HG03520 (cell line): ENCODE results near the gene KRT7.
"Not testable (repeated sequence)": the region's sequence is repeated elsewhere in the genome, so short reads cannot be mapped to it uniquely, and the experiment has no call there.

Experiments
- ATAC-seq: cut with Tn5 transposase; IDR thresholded peaks from one replicate; pipeline ENCODE4 v1.9.1; 2021; ENCODE audit warnings: mild to moderate bottlenecking, moderate library complexity; ENCODE audit not compliant: unreplicated experiment

The KRT7 gene

GRCh38 chr12:52254965-52255751 lies 22.1 kb downstream of the KRT7 start:
- no peak for ATAC-seq

GRCh38 chr12:52255926-52256583 lies 23.0 kb downstream of the KRT7 start:
- ATAC-seq: no peak

DNA sequence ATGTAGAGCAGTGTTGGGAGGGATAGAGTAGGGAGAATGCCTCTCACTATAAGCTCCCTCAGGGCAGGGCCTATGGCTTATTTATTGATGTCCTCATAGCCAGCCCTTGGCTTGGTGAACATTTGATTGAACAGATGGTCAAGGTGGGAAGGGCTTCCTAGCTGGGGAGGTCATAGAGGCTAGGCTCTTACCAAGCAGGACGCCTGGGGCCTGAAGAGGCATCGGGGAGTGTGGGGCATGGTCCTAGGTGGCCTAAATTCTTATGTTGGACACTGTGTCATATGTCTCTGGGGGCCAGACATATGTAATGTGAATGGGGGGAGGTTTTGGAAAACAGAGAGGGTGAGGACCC lies 23.5 kb downstream of the KRT7 start:
- ATAC-seq: no peak

- ATAC-seq: no peak
These were observed 24.1 kb downstream of the KRT7 start for GRCh38 chr12:52257074-52257551.

DNA sequence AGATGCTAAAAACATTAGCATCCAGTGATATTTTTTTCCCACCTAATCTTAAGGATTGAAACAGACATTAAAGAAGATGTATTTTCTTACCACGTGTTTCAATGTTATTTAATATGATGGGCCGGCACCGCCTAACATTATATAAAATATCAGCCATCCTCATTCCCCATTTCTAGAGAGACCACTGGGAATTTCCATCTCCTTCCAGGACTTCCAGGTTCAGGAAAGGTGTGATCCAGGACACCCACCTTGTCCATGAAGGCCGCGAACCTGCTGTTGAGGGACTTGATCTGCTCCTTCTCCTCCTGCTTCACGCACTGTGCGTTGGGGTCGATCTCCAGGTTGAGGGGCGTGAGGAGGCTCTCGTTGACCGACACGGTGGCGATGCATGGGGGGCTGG lies 24.9 kb downstream of the KRT7 start:
- ATAC-seq: not testable (repeated sequence)

DNA sequence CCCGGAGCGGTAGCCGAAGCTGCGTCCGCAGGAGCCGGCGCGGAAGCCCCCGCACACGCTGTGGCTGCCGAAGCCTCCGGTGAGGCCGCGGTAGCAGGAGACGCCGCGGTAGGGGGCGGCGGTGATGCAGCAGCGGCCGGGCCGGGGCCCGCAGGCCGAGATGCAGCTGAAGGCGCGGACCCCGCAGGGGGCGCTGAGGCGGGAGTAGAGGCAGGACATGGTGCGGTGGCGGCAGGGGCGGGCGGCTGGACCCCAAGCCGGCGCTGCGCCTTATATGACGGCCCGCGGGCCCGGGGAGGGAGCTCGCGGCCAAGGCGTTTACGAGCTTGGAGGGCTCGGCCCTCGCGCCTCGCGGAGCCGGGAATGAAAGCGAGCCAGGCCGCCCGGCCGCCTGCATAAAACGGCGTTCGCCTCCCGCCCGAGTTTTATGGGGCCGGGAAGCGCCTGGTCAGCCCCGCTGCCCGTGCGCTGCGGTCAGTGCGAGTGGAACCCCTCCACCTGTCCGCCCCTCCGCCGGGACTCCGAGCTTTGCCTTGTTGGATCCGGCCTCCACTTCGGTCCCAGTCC lies 25.4 kb downstream of the KRT7 start:
- ATAC-seq: no peak

GRCh38 chr12:52259657-52260243 lies 26.7 kb downstream of the KRT7 start:
- ATAC-seq: no peak

DNA sequence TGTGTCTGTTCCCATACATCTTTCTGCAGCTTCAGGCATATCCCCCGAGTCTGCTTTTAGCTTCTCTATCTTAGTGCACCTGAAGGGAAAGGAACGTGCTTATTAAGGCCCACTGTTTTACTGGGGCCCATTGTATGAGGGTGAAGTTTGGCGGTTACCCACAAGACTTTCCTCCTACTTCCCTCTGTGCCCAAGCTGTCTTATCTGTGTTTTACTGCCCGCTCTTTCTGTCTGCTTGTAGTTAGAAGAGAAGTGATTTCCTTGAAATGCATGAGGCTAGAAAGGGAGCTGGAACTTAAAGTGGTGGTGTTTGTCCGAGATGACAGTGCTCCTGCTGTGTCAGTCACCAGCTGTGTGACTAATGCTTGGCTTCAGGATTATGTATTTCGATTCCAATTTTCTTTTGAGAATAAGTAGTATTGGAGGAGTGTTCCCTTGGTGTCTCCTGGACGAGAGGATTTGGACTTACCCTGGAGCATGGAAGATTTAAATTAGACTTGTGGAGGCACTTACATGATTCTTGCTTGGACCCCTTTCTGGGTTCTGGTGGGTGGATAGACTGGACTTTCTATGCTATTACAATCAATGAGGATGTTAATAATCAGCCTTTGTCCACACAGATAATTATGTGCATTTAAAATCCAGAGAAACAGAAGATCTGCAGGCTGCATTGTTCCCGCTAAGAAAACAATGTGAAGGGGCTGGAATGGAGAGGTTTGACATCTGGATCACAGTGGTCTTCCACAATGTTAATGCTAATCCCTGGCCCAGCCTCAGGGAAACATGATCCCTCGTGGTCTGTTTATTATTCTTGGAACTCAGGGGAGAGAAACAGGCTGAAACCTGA lies 27.5 kb downstream of the KRT7 start:
- no peak for ATAC-seq

DNA sequence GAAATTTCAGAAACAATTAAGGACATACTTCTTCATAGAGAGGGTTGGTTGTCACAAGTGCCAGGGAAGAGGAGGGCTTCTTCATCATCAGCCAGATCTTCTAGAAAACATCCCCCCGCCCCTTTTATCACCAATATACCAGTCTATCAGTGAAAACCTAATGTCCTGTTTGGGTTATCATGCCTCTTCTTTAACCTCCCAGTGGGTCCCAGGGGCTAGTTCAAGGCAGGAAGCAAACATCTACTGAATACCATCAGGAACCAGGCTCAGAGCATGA lies 28.1 kb downstream of the KRT7 start:
- ATAC-seq: no peak

- ATAC-seq: no peak
These were observed 29.2 kb downstream of the KRT7 start for GRCh38 chr12:52262286-52262685.

DNA sequence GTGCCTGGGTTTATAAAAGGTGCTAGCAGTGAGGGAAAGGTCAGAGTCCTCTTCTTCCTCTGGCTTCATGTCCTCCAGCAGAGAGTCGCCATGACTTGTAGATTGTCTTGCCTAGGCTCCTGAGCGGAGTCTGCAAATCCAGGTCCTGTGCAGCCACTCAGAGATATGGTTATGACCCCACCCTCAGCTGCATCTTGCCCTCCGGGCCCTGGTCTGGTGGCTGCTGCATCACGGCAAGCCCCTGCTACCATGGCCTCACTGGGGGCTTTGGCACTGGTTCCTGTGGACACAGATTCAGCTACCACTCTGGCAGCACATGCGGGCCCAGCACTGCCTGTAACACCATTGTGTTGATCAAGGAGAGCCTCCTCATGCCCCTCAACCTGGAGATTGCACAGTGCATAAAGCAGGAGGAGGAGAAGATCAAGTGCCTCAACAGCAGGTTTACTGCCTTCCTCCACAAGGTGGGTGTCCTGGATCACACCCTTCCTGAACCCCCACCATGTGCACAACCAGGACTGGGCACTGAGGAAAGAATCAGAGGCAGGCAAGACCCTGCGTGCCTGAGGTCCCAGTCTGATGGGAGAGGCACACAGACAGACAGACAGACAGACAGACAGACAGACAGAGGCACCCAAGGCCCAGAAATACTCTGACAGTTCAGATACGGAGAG lies 30.9 kb downstream of the KRT7 start:
- no peak for ATAC-seq

DNA sequence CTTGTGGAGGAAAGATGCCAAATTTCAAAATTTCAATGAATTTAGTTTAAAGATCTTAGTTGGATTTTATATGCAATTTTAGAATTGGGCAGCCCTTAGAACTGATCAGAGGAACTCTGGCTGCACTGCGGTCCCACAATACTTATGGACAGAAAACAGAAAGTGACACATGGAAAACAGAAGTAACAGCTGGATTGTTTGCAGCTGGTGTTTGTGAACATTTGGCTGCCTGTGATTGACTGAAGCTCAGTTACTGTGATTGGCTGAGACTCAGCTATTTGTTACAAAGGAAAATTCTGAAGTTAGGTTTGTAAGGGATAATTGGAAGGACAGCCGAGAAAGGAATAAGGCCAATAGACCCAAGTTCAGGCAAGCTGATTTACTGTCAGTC lies 31.4 kb downstream of the KRT7 start:
- no peak for ATAC-seq

DNA sequence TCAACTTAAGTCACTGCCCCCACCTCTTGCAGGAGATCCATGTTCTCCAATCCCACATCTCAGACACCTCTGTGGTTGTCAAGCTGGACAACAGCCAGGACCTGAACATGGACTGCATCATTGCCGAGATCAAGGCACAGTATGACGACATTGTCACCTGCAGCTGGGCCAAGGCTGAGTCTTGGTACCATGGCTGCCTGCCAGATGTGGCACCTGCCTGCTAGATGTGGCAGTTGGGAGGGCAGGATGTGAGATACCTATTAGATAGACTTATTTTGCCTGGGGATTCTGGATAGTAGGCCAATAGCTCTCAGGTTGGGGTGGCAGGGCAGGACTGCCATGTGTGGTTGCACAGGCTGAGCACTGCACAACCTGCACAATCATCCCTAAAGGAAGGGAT lies 33.5 kb downstream of the KRT7 start:
- no peak for ATAC-seq

GRCh38 chr12:52267266-52267665 lies 34.2 kb downstream of the KRT7 start:
- ATAC-seq: no peak

GRCh38 chr12:52267699-52268098 lies 34.7 kb downstream of the KRT7 start:
- ATAC-seq: no peak

DNA sequence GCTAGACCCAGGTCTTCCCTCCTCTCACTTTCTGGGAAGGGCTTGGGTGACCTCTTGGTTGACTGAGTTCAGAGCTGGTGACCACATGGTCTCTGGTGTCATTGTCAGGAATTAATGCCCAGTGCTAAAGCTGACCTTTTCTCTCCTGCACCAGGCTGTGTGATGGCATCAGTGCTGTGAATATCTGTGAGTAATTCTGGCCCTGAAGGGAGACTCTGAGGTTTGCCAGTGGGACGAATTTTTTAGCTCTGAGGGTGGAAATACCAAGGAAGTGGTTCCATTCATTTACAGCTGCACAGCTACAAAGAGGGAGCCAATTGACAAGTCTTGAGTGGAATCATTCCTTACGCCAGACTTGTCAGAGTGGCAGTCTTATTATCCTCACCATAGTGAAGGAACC lies 35.2 kb downstream of the KRT7 start:
- ATAC-seq: no peak

DNA sequence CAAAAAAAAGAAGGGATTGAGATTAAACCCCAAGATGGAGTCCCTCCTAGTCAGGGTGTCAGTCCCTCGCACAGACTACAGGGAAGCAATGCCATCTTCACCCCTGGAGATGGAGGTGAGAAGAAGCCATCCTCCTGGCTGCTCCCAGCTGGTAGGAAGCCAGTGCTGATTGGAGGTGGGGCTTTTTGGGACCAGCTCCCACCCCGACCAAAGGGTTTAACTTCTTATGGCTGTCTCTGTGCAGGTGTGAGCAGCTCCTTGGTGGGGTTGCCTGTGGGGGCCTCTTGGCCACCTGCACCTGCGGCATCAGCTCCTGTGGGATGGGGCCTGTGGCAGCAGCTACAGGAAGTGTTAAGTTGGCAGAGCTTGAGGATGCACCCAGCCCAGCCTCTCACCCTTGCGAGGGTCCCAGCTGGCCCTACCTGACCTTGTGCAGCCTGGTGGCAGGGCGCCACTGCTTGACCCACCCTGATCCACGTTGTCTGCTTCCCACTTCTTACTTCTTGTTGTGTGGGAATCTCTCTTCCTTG lies 37.6 kb downstream of the KRT7 start:
- no peak for ATAC-seq

DNA sequence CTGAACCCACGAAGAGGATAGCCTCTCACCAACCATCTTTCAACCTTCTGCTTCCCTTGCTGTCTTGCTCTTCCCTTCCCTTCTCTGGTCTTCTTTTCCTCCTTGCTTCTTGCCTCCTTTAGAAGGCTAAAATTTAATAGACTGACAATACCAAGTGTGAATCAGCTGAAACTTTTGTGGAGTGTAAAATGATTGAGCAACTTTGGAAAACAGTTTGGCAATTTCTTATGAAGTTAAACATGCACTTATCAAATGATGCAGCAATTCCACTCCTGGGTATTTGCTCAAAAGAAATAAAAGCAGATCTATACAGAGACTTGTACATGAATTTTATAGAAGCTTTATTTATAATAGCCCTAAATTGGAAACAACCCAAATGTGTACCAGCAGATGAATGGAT lies 38.1 kb downstream of the KRT7 start:
- ATAC-seq: no peak

GRCh38 chr12:52274521-52275120 lies 41.6 kb downstream of the KRT7 start, which contains the start of gene KRT86:
TSS of gene KRT86 (plus strand) at chr12:52274645. CDS start at chr12:52301917, 27,272 bp downstream.
- no peak for ATAC-seq

DNA sequence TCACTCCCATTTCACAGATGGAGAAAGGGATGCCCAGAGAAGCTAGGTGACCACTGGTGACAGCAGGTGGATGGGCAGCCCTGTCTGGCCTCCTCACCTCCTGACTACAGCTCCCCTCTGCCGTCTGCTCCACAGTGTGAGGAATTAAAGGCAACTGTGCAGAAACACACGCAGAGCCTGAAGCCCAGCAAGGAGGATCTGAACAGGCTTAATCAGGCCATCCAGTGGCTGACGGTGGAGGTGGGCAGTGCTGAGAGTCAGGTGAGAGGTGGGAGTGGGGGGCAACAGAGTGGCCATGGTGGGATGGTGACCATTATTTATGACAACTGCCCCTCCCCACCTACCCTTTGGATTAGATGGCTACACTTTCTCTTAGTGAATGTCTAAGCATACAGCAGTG lies 42.6 kb downstream of the KRT7 start:
- ATAC-seq: no peak
